ENCODE data around the gene PROCA1.
"Not testable (repeated sequence)": the region's sequence is repeated elsewhere in the genome, so short reads cannot be mapped to it uniquely, and the experiment has no call there.

PROCA1 gene

DNA sequence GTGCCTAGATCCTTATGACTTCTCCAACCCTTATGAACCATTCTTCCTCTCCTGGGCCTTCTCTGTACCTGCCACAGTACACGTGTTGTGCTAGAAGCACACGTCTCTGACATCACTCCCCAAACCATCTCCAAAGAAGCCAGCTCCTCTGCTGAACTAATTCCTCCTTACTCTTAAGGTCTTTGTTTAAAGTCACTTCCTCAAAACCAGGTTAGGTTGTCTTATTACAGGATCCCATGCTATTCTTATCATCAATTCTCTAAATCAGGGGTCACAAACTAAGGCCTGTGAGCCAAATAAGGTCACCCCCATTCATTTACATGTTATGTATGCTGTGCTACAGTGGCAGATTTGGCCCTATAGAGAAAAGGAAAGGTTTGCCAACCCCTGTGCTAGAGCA is 45.7 kb downstream of the PROCA1 start:
- DNase-seq (ENCODE audit: low read depth, low spot score): no peak
- Histone ChIP-seq H3K4me1 (ENCODE audit: insufficient read depth, insufficient read length) (no peaks in the 10 kb centered on the region), H3K27me3 (ENCODE audit: insufficient read depth, insufficient read length) (no peaks in the 10 kb centered on the region), H3K9ac (ENCODE audit: insufficient read length, low read depth) (no peak overlapping the region), H3K36me3 (ENCODE audit: insufficient read depth, insufficient read length, low read length) (peaks cover 48% of the 10 kb centered on the region), H3K9me3 (ENCODE audit: insufficient read depth, low read length) (peaks cover 3% of the 10 kb centered on the region), H3K4me3 (ENCODE audit: insufficient read length, low read depth) (no peak overlapping the region)
- TF ChIP-seq ZNF274 (IDR thresholded peaks at IDR 0.05; ENCODE audit: low read depth, low read length) (no peak), YY1 (IDR thresholded peaks at IDR 0.05; ENCODE audit: insufficient read depth, insufficient read length) (no peak), SUZ12 (IDR thresholded peaks at IDR 0.05; ENCODE audit: extremely low read depth, insufficient read depth, insufficient read length) (no peak)

DNA sequence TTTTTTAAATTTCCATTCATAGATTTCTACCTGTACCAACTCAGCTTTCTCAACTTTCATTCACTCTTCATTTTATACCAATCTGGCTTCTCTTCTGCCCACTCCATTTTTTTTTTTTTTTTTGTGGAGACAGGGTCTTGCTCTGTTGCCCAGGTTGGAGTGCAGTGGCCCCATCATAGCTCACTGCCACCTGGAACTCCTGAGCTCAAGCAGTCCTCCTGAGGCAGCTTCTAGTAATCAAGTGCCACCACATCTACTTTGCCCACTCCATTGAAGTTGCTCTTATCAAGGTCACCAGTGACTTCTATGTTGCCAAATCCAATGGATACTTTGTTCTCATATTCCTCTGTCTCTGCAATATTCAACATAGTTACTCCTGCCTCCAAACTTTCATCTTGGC is 48.0 kb downstream of the PROCA1 start:
- DNase-seq (ENCODE audit: low read depth, low spot score): no peak
- H3K4me1 ChIP-seq (ENCODE audit: insufficient read depth, insufficient read length): no peaks in the 10 kb centered on the region
- H3K4me3 ChIP-seq (ENCODE audit: insufficient read length, low read depth): no peak overlapping the region
- peaks cover 53% of the 10 kb centered on the region for H3K36me3 ChIP-seq (ENCODE audit: insufficient read depth, insufficient read length, low read length)
- H3K9me3 ChIP-seq (ENCODE audit: insufficient read depth, low read length): peaks cover 26% of the 10 kb centered on the region
- H3K9ac ChIP-seq (ENCODE audit: insufficient read length, low read depth): no peak overlapping the region
- no peaks in the 10 kb centered on the region for H3K27me3 ChIP-seq (ENCODE audit: insufficient read depth, insufficient read length)
- TF ChIP-seq SUZ12 (IDR thresholded peaks at IDR 0.05; ENCODE audit: extremely low read depth, insufficient read depth, insufficient read length): no peak
- no peak for TF ChIP-seq YY1 (IDR thresholded peaks at IDR 0.05; ENCODE audit: insufficient read depth, insufficient read length)
- TF ChIP-seq ZNF274 (IDR thresholded peaks at IDR 0.05; ENCODE audit: low read depth, low read length): no peak

GRCh38 chr17:28662527-28662829 is 49.2 kb downstream of the PROCA1 start:
- Histone ChIP-seq H3K27me3 (ENCODE audit: insufficient read depth, insufficient read length) (no peaks in the 10 kb centered on the region), H3K4me3 (ENCODE audit: insufficient read length, low read depth) (peak overlapping the region; percentile 93), H3K36me3 (ENCODE audit: insufficient read depth, insufficient read length, low read length) (peaks cover 48% of the 10 kb centered on the region), H3K9ac (ENCODE audit: insufficient read length, low read depth) (peak overlapping the region; percentile 94), H3K9me3 (ENCODE audit: insufficient read depth, low read length) (peaks cover 36% of the 10 kb centered on the region), H3K4me1 (ENCODE audit: insufficient read depth, insufficient read length) (no peaks in the 10 kb centered on the region)
- no peak for DNase-seq (ENCODE audit: low read depth, low spot score)
- TF ChIP-seq YY1 (IDR thresholded peaks at IDR 0.05; ENCODE audit: insufficient read depth, insufficient read length) (no peak), SUZ12 (IDR thresholded peaks at IDR 0.05; ENCODE audit: extremely low read depth, insufficient read depth, insufficient read length) (no peak), ZNF274 (IDR thresholded peaks at IDR 0.05; ENCODE audit: low read depth, low read length) (no peak)

DNA sequence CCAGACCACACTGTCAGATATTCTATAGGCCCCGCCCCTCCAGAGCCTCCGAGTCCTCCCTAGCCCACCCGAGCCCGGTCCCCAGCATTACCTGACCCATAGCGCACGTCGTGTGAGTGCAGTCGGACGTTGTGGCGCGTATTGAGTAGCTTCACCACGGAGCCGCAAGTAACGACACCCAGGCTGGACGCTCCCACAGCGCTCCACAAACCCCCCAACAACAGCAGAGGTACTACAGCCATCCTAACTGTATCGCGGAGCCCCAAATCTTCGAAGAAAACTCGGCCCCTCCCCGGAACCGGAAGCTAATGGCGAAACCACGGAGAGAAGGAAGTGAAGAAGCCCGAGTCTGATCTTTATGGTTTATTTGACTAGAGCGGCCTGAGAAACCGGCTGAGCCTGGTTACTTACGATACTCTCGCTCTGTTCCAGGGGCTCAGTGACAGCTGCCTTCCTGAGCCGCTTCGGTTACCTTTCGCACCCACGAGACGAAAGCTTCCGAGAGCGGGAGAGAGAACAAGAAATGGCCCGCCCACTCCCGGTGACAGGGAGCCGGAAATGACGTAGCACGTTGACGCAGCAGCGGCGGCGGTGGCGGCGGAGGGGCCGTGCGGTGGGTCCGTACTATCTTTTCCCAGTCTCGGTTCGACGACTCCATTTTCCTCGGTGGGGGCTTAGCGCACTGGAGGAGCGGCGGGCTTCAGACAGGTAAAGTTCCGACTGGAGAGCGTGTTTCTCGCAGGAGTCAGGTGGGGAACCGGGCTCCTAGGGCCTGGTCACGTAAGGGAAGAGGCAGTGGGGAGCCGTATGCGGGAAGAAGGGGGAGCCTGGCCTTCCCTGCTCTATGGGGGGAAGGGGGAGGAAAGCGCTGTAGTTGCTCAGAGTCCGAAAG is 49.8 kb downstream of the PROCA1 start, which contains the start of the genes SDF2 and SUPT6H:
Gene SDF2 (minus strand): TSS at position 272 of the 892 bp plus-strand sequence. CDS start 30 bp downstream, at position 242.
Gene SUPT6H (plus strand): TSS at position 571 of the 892 bp plus-strand sequence. CDS start 11,197 bp downstream, outside the sequence.
- no peaks in the 10 kb centered on the region for H3K27me3 ChIP-seq (ENCODE audit: insufficient read depth, insufficient read length)
- H3K4me3 ChIP-seq (ENCODE audit: insufficient read length, low read depth): peak within 1 kb of the TSS; percentile 93
- no peaks in the 10 kb centered on the region for H3K4me1 ChIP-seq (ENCODE audit: insufficient read depth, insufficient read length)
- peaks cover 36% of the 10 kb centered on the region for H3K9me3 ChIP-seq (ENCODE audit: insufficient read depth, low read length)
- peaks cover 54% of the 10 kb centered on the region for H3K36me3 ChIP-seq (ENCODE audit: insufficient read depth, insufficient read length, low read length)
- peak; percentile 63 for DNase-seq (ENCODE audit: low read depth, low spot score)
- TF ChIP-seq ZNF274 (IDR thresholded peaks at IDR 0.05; ENCODE audit: low read depth, low read length): no peak
- TF ChIP-seq YY1 (IDR thresholded peaks at IDR 0.05; ENCODE audit: insufficient read depth, insufficient read length): peak; percentile 18
- H3K9ac ChIP-seq (ENCODE audit: insufficient read length, low read depth): peak within 1 kb of the TSS; percentile 94

DNA sequence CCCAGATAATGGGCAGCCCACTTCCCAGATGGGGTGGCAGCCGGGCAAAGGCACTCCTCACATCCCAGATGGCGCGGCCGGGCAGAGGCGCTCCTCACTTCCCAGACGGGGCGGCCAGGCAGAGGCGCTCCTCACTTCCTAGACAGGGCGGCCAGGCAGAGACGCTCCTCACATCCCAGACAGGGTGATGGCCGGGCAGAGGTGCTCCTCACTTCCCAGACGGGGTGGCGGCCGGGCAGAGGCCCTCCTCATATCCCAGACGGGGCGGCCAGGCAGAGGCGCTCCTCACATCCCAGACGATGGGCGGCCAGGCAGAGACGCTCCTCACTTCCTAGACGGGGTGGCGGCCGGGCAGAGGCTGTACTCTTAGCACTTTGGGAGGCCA is 52.2 kb downstream of the PROCA1 start:
- DNase-seq (ENCODE audit: low read depth, low spot score); H3K4me3 ChIP-seq (ENCODE audit: insufficient read length, low read depth); H3K27me3 ChIP-seq (ENCODE audit: insufficient read depth, insufficient read length); H3K9ac ChIP-seq (ENCODE audit: insufficient read length, low read depth); H3K4me1 ChIP-seq (ENCODE audit: insufficient read depth, insufficient read length): not testable (repeated sequence)
- Histone ChIP-seq H3K36me3 (ENCODE audit: insufficient read depth, insufficient read length, low read length) (peaks cover 50% of the 10 kb centered on the region), H3K9me3 (ENCODE audit: insufficient read depth, low read length) (peaks cover 36% of the 10 kb centered on the region)

DNA sequence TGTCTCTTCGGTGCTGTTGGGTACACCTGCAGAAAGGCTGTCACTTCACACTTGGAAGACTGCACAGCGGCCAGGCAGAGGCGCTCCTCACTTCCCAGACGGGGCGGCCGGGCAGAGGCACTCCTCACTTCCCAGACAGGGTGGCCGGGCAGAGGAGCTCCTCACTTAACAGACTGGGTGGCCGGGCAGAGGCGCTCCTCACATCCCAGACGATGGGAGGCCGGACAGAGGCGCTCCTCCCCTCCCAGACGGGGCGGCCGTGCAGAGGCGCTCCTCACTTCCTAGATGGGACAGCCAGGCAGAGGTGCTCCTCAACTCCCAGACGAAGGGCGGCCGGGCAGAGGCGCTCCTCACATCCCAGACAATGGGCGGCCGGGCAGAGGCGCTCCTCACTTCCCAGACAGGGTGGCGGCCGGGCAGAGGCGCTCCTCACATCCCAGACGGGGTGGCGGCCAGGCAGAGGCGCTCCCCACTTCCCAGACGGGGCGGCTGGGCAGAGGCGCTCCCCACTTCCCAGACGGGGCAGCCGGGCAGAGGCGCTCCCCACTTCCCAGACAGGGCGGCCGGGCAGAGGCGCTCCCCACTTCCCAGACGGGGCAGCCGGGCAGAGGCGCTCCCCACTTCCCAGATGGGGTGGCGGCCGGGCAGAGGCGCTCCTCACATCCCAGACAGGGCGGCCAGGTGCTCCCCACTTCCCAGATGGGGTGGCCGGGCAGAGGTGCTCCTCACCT is 52.8 kb downstream of the PROCA1 start:
- H3K9ac ChIP-seq (ENCODE audit: insufficient read length, low read depth); H3K4me3 ChIP-seq (ENCODE audit: insufficient read length, low read depth); DNase-seq (ENCODE audit: low read depth, low spot score); H3K4me1 ChIP-seq (ENCODE audit: insufficient read depth, insufficient read length); H3K27me3 ChIP-seq (ENCODE audit: insufficient read depth, insufficient read length): not testable (repeated sequence)
- peaks cover 52% of the 10 kb centered on the region for H3K36me3 ChIP-seq (ENCODE audit: insufficient read depth, insufficient read length, low read length)
- peaks cover 36% of the 10 kb centered on the region for H3K9me3 ChIP-seq (ENCODE audit: insufficient read depth, low read length)

DNA sequence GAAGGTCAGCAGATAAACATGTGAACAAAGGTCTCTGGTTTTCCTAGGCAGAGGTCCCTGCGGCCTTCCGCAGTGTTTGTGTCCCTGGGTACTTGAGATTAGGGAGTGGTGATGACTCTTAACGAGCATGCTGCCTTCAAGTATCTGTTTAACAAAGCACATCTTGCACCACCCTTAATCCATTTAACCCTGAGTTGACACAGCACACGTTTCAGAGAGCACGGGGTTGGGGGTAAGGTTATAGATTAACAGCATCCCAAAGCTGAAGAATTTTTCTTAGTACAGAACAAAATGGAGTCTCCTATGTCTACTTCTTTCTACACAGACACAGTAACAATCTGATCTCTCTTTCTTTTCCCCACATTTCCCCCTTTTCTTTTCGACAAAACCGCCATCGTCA is 53.3 kb downstream of the PROCA1 start:
- not testable (repeated sequence) for H3K4me1 ChIP-seq (ENCODE audit: insufficient read depth, insufficient read length); H3K4me3 ChIP-seq (ENCODE audit: insufficient read length, low read depth); H3K9ac ChIP-seq (ENCODE audit: insufficient read length, low read depth); DNase-seq (ENCODE audit: low read depth, low spot score); H3K27me3 ChIP-seq (ENCODE audit: insufficient read depth, insufficient read length)
- peaks cover 36% of the 10 kb centered on the region for H3K9me3 ChIP-seq (ENCODE audit: insufficient read depth, low read length)
- peaks cover 51% of the 10 kb centered on the region for H3K36me3 ChIP-seq (ENCODE audit: insufficient read depth, insufficient read length, low read length)

Measured in NT2/D1 (cell line).